ENCODE data around the gene GNAO1.

- TF ChIP-seq, protein P1, sequence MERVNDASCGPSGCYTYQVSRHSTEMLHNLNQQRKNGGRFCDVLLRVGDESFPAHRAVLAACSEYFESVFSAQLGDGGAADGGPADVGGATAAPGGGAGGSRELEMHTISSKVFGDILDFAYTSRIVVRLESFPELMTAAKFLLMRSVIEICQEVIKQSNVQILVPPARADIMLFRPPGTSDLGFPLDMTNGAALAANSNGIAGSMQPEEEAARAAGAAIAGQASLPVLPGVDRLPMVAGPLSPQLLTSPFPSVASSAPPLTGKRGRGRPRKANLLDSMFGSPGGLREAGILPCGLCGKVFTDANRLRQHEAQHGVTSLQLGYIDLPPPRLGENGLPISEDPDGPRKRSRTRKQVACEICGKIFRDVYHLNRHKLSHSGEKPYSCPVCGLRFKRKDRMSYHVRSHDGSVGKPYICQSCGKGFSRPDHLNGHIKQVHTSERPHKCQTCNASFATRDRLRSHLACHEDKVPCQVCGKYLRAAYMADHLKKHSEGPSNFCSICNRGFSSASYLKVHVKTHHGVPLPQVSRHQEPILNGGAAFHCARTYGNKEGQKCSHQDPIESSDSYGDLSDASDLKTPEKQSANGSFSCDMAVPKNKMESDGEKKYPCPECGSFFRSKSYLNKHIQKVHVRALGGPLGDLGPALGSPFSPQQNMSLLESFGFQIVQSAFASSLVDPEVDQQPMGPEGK (CRISPR knock-in tag; IDR thresholded peaks at IDR 0.05; ENCODE audit: borderline replicate concordance): no peak
- TF ChIP-seq POU6F1 (CRISPR knock-in tag; IDR thresholded peaks at IDR 0.05; ENCODE audit: borderline replicate concordance, low read depth) (no peak), ZNF565 (CRISPR knock-in tag; conservative IDR thresholded peaks at IDR 0.05; ENCODE audit: low read depth) (no peak), CSRNP3 (CRISPR knock-in tag; IDR thresholded peaks at IDR 0.05) (no peak), SNAI2 (CRISPR knock-in tag; IDR thresholded peaks at IDR 0.05) (no peak), PPARA (CRISPR knock-in tag; IDR thresholded peaks at IDR 0.05; ENCODE audit: borderline replicate concordance) (no peak), GLIS3 (CRISPR knock-in tag; IDR thresholded peaks at IDR 0.05) (no peak), ZNF8 (CRISPR knock-in tag; IDR thresholded peaks at IDR 0.05) (no peak), ZFP30 (CRISPR knock-in tag; IDR thresholded peaks at IDR 0.05) (no peak), ZC3H10 (CRISPR knock-in tag; IDR thresholded peaks at IDR 0.05) (no peak), ARNTL (CRISPR knock-in tag; IDR thresholded peaks at IDR 0.05; ENCODE audit: borderline replicate concordance, low read depth) (no peak), RARB (CRISPR knock-in tag; IDR thresholded peaks at IDR 0.05) (no peak), ESRRG (CRISPR knock-in tag; IDR thresholded peaks at IDR 0.05) (no peak), ZFP3 (CRISPR knock-in tag; IDR thresholded peaks at IDR 0.05) (no peak)
These were observed 46.9 kb downstream of the GNAO1 start for GRCh38 chr16:56238188-56238587.
